Activated T-helper 1 cell treated with anti-CD3 and anti-CD28 coated beads, Interleukin-2, amount 50 U/mL, for 16 hours (primary cell): ENCODE measurements around the gene PREX1.

Experiments
- DNase-seq, 2 donors: peaks; one replicate each; pipeline ENCODE4 v3.0.0-alpha.2; 2020; ENCODE audit warnings: low read depth in 1 of 2, low spot score in 1 of 2

The PREX1 gene

DNA sequence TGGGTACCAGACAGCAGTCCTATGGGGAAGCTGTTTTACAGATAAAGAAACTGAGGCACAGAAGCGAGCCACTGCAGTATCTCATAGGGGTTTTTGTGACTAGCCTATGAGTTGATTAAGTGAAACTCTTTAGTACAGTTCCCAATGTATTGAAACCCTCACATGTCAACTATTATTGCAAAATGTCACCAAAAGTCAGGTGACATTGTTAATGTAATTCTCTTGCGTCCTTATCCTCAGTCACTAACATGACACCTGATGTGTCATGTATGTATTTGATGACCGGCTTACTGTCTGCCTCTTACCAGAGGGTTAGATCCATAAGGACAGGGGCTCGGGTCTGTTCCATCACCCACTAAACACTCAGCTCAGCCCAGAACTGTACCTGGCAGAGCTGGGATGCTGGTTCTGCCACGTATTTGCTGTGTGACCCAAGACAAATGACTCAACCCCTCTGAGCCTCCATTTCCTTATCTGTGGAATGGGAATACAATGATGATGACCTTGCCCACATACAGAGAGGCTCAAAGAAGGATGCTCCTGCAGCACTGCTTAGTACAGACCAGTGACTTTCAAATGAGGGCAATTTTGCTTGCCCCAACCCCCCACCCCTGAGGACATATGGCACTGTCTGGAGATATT lies 32.9 kb downstream of the PREX1 start:
- DNase-seq: no peak

DNA sequence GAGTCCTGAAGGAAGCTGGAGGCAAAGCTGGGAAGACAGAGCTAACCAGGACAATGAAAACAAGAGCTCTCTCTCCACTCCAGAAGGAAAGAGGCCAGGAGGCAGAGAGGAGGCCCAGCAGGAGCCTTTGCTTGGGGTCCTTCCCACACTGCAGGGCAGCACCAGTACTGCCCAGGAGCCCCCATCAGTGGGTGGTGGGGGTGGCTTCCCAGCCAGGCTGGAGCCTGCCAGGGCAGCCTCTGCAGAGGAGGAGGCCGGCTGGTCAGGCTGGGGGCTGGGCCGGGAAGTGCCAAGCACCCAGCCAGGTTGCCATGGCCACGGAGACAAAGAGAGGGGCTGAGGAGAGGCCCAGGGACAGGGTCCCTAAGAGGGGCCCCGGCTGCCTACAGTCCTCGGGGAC lies 33.4 kb downstream of the PREX1 start:
- DNase-seq: no peak

DNA sequence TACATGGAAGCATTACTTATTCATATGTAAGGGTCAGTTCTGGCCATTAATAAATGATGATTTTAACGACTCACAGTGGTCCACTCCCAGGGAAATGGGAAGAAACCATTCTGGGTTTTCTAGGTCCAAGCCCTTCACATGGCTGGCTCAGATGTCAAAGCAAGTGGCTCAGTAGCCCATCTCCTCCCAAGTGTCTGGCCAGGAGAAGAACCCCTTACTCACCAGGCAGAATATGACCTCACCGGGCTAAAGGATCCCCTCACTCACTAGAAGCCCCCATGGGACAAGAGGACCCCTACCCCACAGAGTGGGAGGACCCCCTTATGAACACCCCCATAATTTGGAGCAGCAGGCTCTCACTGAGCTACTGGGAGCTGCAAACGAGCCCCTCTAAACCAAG lies 34.0 kb downstream of the PREX1 start:
- no peak for DNase-seq

DNA sequence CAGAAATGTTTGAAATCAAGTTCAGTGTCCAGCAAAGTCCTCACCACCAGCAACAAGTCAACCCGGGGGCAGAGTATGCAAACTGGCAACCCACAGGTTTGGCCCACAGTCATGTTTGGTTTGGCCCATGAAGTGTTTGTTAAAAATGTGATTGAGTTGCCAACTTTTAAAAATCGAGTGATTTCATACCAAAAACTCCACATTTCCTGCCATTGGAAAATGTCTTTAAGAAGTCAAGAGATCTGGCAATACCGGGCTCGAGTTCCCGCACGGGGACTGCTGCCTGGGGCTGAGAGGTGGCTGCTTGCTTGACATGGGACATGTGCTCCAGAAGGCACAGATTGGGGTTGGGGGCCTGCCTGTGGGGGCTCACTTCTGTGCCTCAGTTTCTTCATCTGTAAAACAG lies 36.1 kb downstream of the PREX1 start:
- DNase-seq: no peak

DNA sequence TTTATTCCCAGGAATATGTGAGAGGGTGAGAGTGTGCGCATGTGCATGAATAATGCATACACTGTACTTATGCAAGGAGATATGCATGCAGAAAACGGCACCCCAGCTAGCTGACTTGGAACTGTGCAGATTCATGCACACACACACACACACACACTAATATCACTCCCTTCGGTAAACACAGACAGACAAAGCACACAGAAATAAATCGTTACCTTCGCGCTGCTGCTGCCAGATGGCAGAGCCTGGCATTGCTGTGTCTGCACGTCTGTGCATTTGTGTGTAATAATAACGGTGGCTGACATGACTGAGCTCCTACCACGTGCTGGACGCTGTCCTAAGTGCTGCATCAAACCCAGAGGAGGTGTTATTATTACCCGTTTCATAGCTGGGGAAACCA lies 36.8 kb downstream of the PREX1 start:
- no peak for DNase-seq

DNA sequence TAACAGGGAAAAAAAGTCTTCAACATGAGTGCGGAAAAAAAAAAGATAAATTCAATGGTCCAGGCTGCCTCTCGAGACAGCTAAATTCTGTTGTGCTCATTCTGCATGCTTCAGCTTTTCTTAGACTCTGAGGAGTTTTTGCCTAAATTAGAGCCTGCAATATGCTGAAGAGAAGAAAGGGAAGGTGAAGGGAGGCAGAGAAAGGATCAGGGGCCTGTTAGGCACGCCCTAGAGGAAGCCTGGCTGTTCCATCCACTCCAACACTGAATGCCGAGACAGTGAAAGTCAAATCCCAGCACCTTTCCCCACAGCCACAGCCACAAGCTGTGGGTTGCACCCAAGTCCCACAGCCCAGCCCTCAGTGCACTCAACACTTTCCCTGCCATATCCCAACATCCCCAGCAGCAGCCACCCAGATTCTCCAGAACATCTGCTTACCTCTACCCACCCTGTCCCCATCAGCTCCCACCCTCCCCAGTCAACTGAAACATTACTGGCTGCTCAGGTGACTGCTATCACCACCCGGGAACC lies 37.3 kb downstream of the PREX1 start:
- no peak for DNase-seq

DNA sequence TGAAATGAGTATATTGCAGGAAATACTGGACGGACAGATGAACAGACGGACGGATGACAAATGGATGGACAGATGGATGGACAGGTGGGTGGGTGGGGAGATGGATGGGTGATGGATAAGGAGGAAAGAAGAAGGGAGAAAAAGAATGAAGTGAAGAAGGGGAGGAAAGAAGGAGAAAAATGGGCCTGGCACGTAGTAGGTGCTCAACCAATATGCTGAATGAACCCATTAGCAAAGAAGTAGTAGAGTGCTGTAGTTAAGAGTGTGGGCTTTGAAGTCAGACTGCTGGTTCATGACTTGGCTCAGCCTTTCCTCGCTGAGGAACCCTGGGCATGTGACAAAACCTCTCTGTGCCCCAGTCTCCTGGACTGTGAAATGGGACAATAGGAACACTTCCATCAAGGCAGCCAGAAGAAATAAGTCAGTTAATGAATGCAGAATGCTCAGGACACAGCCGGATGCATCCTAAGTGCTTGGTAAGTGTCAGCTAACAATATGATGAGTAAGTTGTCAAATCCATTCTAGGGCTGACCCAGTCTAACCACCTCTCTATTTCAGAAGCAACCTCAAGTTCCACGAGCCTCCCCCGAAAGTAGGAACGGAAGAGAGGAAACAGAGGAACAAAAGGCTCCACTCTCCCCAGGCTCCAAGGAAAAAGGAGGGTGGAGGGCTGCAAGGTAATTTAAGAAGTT lies 37.9 kb downstream of the PREX1 start:
- DNase-seq: no peak

DNA sequence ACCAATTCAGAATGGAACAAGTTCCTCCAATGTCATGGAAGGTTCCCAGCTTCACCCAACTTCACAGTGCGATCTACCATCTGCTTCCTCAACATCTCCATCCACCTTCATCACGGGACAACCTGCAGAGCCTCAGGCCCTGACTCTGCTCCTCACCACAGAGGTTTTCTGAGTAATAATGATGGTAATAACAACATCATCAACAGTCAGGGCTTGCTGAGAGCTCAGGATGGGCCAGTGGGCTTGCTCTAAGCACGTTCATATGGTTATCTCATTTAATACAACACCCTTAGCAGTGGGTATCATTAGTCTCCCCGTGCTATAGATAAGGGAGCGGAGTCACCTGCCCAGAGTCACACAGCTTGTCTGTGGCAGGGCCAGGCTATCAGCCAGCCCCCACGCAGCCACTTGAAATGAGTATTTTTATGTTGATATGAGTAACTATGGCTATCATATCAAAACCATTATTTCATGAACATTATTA lies 38.6 kb downstream of the PREX1 start:
- DNase-seq: no peak

DNA sequence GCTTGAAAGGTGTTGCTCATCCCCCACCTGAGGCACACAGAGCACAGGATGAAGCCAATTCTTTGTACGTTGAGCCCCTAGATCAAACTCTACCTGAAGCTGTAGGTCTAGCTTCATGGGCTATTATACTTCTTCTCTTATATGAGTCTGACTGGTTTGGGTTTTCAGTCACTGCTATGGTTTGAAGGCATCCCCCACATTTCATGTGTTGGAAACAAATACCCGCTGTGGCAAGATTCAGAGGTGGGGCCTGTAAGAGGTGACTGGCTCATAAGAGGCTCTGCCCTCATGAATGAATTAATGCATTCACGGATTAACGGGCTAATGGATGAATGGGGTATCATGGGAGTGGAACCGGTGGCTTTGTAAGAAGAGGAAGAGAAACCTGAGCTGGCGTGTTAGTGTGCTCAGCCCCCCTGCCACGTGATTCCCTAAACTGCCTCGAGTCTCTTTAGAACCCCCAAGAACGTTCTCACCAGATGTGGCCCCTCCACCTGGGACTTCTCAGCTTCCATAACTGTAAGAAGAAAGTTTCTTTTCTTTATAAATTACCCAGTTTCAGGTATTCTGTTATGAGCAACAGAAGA lies 39.2 kb downstream of the PREX1 start:
- no peak for DNase-seq

DNA sequence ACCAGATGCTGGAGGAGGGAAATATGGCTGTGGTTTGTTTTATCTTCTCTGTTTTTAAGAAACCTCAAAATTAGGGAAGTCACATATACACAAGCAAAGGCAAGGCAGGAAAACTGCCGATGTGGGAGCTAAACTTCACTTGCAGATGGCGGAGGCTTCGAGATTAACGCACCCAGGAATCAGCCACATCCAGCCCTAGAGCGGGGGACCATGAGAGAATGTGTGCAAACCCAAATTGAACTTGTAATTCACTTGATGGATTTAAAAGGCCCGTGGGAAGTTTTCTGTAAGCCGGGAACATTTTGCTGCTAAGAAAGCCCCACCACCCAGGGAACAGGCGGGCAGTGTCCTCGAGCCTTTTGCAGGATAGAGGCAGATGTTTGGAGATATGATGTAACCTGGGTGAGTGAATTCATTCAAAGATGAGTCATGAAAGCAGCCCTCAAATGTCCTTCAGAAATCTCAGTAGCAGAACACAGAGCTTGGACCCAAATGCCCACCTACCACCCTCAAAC lies 39.9 kb downstream of the PREX1 start:
- DNase-seq: no peak

DNA sequence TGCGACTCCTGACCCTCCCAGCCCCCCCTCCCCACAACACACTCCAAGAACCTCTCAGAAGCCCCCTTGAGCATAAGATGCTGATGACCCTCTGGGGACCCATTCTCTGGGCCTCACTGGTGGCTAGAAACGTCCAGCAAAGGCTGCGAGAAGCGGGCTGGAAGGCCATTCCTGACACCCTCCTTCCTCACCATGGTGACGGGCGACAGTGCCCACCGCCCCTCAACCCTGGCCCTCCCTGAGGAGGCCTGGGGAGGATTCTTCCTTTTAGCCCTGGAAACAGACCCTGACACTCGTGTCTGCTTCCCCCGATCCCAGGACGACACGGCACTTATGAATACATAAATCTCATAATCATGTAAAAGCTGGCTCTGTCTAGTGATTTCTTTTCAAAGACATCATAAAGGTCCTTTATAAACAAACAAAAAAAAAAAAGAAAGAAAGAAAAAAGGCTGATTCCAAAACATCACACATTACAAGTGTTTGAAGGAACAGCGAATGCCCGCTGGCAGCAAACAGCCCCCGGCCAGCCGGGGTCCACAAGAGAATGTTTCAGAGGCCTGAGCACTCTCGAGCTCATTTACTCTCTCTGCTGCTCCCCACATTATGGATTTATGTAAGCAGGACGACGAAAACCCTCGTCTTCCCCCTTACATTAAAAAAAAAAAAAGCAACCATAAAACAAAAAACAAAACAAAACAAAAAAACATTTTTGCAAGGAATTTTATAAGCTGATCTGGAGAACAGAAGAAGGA lies 40.7 kb downstream of the PREX1 start:
- DNase-seq: no peak

DNA sequence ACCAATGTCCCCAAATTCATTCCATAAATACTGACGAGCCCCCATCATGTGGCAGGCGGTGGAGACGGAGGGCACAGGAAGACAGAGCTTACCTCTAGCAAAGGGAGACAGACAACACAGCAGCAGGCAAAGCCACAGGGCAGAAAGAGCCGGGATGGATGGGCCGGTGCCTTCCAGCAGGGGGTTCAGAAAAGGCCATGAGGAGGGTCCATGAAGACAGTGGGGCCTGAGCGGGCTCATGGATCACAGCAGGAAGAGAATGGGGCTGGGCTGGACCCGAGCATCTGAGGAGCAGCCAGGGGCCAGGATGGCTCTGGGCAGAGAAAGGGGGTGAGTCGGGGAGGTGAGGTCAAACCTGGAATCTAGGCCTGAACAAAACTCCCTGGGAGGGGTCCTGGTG lies 42.0 kb downstream of the PREX1 start:
- no peak for DNase-seq

DNA sequence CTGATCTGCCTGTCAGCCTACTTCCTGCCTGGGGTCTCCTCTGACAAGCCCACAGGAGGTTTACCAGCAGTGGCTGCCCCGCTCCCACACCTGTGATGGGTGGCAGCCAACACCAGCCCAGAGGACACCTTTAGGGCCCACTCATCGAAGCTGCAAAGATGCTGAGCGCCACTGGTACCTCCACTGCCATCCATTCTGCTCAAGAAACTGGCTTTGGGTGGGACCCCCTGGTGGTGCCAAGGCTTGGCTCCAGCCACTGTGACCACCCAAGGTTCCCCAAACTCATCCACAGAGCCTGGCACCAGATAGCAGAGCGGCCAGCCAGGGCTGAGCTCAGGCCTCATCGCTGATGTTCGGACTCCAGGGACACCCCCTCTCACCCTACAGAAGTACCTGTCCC lies 42.5 kb downstream of the PREX1 start:
- no peak for DNase-seq

DNA sequence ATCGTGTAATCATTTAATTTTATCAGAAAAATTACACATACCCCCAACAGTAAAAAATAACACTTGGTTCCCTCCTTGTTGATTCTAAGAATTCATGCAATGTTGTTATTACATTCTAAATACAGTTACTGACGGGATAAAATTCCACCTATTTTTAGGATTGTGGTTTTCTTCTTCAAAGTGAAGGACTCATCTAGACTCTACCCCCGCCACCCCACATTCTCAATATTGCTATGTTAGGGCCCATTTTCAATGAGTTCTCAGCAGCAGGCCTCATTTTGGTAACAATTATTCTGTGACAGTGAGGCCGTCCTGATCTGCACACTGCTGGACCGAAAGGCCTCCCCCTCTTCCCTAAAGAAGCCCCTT lies 43.5 kb downstream of the PREX1 start:
- DNase-seq: no peak

DNA sequence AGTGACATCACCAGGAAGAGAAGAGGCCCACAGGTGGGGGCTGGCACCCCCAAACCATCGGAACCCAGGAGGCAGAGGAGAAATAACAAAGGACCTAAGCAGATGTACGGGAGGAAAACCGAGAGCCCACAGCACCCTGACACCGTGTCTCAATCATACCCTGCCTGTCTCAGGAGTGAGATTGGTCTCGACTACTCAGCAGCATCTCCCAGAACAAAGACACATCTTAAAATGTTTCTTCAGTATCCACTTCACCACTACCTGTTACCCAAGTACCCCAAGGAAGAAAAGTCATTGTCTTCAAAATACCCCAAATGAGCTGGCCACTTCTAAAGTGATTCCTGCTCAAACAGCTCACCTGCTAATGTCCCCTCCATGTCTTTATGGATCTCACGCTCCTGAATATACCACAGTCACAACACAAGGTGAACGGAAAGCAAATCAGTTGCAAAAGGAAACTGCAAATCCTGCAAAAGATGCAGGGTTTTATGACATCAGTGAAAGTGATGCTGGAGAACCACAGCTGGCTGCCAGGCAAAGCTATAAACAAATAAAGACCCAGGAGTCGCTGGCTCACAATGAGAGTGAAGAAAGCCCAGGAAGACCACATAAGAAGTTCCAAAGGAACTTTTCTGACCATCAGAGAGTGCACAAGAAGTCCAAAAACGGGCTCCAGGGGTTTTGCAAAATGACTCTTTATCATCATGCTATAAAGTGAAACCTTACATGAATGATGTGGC lies 44.1 kb downstream of the PREX1 start:
- DNase-seq: no peak

DNA sequence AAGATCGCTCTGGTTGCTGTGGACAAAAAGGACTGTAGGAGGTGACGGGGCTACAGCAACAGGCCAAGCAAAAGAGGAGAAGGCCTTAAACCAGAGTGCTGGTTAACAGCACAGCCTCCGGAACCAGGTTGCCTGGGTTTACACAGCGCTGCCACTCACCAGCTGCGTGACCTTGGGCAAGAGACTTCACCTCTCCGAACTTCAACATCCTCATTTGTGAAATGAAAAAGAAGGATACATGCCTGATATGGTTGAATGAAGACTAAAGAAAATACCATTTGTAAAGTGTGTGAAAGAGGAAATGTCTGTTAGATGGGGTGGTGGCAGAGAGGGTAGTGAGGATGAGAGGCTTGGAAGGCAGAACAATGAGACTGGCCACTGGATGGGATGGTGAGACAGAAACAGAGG lies 44.9 kb downstream of the PREX1 start:
- no peak for DNase-seq

DNA sequence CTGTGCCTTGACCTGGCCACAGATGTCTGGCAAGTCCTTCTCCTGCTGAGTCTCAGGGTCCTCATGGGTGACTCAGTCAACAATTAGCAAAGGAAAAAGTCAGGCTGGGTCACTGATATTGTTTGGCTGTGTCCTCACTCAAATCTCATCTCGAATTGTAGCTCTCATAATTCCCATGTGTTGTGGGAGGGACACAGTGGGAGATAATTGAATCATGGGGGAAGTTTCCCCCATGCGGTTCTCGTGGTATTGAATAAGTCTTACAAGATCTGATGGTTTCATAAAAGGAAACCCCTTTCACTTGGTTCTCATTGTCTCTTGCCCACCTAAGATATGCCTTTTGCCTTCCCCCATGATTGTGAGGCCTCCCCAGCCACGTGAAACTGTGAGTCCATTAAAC lies 45.7 kb downstream of the PREX1 start:
- no peak for DNase-seq

DNA sequence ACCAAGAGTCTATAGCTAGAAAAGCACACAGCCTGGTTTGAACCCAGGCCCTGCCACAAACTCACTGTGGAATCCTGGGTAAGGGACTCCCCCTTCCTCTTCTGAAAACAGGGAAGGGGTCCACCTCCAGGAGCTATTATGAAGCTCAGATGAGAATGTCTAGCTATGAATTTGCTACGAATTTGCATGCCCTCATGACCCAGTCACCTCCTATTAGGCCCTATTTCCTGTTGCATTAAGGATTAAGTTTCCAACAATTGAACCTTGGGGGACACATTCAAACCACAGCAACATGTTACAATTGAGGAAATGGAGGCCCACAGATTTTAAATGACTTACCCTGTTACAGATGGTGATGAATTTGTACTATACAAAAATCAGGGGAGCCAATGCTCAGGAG lies 46.2 kb downstream of the PREX1 start:
- DNase-seq: no peak

DNA sequence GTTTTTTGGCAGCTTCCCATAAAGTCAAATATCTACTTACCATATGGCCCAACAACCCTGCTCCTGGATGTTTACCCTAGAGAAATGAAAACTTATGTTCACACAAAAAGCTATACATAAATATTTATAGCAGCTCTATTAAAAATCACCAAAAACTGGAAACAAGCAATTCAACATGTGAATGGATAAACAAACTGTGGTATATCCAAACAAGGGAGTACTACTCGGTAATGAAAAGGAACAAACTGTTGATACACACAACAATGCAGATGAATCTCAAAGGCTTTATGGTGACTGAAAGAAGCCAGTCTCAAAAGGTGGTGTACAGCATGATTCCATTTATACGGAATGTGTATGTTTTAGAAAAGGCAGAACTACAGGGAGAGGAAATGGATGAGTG lies 48.4 kb downstream of the PREX1 start:
- no peak for DNase-seq

DNA sequence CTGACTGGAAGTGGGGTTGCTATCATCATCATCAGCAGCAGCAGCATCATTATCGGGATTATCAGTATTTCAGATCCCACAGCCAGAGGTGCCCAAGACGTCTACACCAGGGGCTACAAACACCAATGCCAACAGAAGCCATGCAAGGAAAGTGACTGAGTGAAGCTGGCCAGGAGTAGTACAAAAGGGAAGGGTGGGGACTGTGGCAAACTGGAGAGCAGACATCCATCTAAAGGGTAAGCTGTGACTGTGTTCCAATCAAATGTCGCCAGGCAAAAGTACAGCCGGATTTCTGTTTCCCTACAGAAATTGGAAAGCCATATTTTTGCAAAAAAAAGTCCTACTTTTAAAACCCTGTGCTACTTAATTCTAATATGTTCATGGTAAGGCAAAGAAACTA lies 50.0 kb downstream of the PREX1 start:
- DNase-seq: no peak

DNA sequence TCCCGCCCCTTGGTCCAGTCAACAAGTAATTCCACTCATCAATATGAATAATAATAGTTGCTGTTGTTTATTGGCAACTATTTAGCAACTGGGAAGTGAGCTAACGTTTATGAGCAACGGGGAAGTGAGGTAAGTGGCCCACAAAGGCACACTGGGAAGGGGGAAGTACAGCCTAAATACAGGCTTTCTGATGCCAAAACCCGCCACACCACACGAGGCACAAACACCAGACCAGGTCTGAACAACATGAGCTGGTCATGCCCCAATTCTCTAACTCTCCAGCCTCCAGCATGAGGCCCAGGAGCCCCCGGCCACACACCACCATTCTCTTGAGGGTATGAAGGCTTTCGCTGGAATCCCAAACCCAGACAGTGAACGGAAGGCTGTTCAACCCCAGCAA lies 50.8 kb downstream of the PREX1 start:
- DNase-seq: no peak
